ENCODE data around the gene LYL1.

The LYL1 gene

DNA sequence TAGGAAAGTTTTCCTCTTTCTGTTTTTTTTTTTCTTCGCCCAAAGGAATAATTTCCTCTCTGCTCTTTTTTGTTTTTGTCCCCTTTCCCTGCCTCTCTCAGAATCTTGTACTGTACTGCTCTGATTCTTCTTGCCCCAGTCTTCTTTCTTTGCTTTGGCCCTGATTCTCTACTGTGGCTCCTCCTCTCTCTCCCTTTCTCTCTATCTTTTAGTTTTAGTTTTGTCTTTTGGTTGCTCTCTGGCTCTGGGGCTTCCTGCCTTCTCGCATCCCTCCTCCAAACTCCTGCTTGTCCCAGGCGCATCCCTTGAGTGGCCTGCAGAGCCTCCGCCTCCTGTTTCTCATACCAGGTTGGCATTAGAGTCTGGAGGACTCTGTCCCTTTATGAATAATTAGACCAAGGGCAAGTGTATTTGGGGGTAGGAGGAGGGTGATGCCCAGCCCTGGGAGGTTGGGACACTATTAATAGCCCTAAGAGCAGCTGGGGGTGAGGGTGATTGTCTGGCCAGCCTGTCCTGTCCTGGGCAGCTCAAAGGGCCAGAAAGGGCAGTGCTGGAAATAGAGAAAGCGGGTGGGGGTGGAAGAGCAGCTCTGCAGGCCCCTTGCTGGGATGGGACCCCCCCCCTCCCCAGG, 39.1 kb downstream of the LYL1 start:
- Histone ChIP-seq H3K36me3 (ENCODE audit: control insufficient read depth, insufficient read depth, low read length) (no peaks in the 10 kb centered on the region), H3K27ac (ENCODE audit: low read length) (no peak overlapping the region), H3K9me3 (ENCODE audit: control insufficient read depth, insufficient read depth, low read length) (no peaks in the 10 kb centered on the region), H3K27me3 (ENCODE audit: control insufficient read depth, insufficient read depth, low read length) (peaks cover 34% of the 10 kb centered on the region), H3K4me3 (ENCODE audit: low read length) (no peak overlapping the region), H3K4me1 (ENCODE audit: control insufficient read depth, insufficient read depth, low read length) (0 out of 2 replicates have a peak, but pooled peaks cover 3% of the 10 kb centered on the region)
- WGBS (ENCODE audit: insufficient coverage, insufficient read length), result no CpG with 5 or more reads among the region's 5 CpGs
- no peak for DNase-seq (ENCODE audit: low read depth, low spot score)

DNA sequence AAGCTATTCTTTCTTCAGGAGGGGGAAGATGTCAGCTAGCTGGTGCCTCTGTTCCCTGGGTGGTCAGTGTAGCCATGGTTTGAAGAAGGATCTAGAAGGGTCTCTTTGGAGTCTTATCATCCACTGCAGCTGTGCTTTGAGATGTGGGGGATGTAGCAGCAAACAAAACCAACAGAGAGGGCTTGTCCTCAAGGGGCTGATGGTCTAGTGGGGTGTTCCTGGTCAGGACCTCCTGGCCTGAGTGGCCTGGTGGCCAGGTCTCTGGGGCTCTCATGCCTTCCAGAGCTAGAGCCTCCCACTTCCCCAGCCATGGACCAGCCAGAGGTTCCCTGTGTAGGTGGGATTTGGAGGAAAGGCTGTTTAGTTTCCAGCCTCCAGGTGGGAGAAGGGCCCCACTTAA, 40.3 kb downstream of the LYL1 start:
- Histone ChIP-seq H3K9me3 (ENCODE audit: control insufficient read depth, insufficient read depth, low read length) (no peaks in the 10 kb centered on the region), H3K4me1 (ENCODE audit: control insufficient read depth, insufficient read depth, low read length) (0 out of 2 replicates have a peak, but pooled peaks cover 3% of the 10 kb centered on the region), H3K27me3 (ENCODE audit: control insufficient read depth, insufficient read depth, low read length) (peaks cover 44% of the 10 kb centered on the region), H3K36me3 (ENCODE audit: control insufficient read depth, insufficient read depth, low read length) (no peaks in the 10 kb centered on the region), H3K27ac (ENCODE audit: low read length) (no peak overlapping the region), H3K4me3 (ENCODE audit: low read length) (no peak overlapping the region)
- DNase-seq (ENCODE audit: low read depth, low spot score), result no peak

DNA sequence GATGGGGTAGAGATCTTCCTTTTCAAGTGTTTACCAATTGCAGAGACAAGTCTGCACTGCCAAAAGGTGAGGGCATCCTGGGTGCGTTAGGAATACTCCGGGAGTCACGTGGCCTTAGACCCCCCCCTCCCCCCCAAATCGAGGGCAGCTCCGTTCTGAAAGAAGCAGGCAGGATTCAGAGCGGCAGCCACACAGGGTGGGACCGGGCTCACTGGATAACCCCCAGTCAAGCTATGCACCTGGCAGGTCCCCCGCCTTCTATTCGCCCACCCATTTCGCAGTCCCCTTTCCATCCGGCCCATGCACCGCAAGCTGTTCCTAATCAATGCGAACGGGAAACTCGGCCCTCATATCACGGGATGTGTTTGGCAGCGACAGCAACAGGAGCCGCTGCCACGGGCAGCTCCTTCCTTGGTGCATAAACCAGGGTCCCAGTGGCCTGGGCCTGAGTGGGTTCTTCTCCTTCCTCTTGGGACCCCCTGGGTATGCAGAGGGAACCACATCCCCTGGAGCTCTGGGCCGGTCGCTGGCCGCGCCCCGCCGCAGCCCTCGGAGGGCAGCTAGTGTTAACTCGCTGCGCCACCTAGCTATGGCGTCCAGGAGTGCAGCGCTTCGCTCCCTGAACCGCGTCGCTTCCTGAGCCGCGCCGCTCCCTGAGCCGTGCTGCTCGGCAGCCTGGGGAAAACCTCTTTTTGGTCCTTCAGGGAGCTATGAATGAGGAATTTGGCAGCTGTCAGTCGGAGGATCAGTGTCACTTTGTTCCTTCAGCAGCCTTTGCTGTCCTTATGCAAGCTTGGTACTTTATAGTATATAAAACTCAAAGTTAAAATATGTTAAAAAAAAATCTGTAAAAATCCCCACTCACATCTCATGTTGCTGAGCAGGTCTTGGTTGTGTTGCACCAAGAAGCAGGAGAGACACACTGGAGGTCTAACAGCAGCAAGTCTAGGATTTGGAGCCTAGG, 41.4 kb downstream of the LYL1 start:
- H3K4me3 ChIP-seq (ENCODE audit: low read length), result peak overlapping the region; percentile 2; the same call in 1 of the 2 replicates
- DNase-seq (ENCODE audit: low read depth, low spot score), result peak; percentile 86
- WGBS (ENCODE audit: insufficient coverage, insufficient read length), result no CpG with 5 or more reads among the region's 40 CpGs
- no peak overlapping the region for H3K27ac ChIP-seq (ENCODE audit: low read length)
- peaks cover 55% of the 10 kb centered on the region for H3K27me3 ChIP-seq (ENCODE audit: control insufficient read depth, insufficient read depth, low read length)
- peaks cover 5% of the 10 kb centered on the region; the same call in 1 of the 2 replicates for H3K4me1 ChIP-seq (ENCODE audit: control insufficient read depth, insufficient read depth, low read length)
- H3K9me3 ChIP-seq (ENCODE audit: control insufficient read depth, insufficient read depth, low read length), result no peaks in the 10 kb centered on the region
- H3K36me3 ChIP-seq (ENCODE audit: control insufficient read depth, insufficient read depth, low read length), result no peaks in the 10 kb centered on the region

DNA sequence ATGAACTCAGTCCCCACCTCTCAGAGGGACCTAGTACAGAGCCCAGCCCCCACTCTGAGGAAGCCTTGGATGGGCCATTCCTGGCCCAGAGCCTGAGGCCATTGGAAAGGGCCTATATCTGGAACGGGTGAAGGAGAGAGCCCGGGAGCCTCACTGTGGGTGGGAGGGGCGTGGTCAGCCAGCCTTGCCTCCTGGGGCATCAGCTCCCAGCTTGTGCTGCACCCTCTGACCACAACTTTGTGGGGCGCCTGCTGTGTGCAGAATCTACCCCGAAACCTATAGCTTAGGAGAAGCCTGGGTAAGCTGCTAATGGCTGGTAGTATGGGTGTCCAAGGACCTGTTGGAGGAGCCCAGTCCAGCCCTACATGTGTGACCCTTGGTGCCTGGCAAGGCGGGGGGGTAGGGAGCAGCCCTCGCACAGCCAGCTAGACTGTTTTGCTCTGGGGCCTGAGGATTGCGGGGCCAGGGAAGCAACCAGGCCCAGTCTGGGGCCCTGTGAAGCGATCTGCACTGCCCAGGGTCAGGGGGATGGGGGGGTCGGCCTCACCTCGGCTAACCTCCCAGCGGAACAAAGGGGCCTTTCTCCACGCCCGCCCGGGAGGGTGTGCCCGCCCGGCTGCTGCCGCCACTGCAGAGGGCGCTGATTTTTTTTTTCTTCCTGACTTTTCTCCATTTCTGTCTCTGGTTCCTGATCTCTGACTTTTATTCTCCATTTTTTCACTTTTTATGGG, 42.3 kb downstream of the LYL1 start:
- DNase-seq (ENCODE audit: low read depth, low spot score), result no peak
- Histone ChIP-seq H3K27ac (ENCODE audit: low read length) (no peak overlapping the region), H3K36me3 (ENCODE audit: control insufficient read depth, insufficient read depth, low read length) (no peaks in the 10 kb centered on the region), H3K4me1 (ENCODE audit: control insufficient read depth, insufficient read depth, low read length) (peaks cover 5% of the 10 kb centered on the region), H3K27me3 (ENCODE audit: control insufficient read depth, insufficient read depth, low read length) (peaks cover 64% of the 10 kb centered on the region), H3K9me3 (ENCODE audit: control insufficient read depth, insufficient read depth, low read length) (no peaks in the 10 kb centered on the region), H3K4me3 (ENCODE audit: low read length) (no peak overlapping the region)
- no CpG with 5 or more reads among the region's 19 CpGs for WGBS (ENCODE audit: insufficient coverage, insufficient read length)

DNA sequence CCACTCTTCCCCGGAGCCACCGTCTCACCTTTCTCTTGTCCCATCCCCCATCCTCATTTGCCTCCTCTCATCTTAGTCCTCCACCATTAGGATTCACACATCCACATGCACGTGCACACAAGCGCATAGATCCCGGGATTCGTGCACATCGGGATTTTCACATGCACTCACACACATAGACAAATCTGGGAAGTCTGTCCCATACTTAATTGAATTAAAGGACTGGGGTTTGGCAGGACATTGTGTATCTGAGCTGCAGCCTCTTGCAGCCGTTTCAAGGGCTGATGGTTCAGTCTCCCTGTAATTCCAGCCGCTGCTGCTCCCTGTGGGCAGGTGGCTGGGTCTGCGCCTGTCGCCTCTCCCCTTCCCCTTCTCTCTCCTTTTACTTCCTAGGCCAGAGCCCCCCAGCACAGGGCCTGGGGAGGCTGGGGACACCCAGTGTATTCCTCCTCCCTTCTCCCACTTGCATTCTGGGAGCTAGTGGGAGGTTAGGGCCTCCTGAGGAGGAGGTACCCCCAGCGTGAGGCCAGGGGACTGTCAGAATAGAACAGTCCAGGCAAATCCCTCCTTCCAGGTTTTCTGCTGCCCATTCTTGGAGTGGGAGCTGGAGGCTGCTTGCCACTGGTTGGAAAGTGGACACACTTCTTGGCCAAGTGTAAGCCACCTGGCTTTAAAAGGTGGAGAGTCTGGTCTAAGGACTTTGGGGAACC, 43.6 kb downstream of the LYL1 start:
- Histone ChIP-seq H3K27me3 (ENCODE audit: control insufficient read depth, insufficient read depth, low read length) (peaks cover 73% of the 10 kb centered on the region), H3K4me1 (ENCODE audit: control insufficient read depth, insufficient read depth, low read length) (peaks cover 6% of the 10 kb centered on the region), H3K9me3 (ENCODE audit: control insufficient read depth, insufficient read depth, low read length) (no peaks in the 10 kb centered on the region), H3K27ac (ENCODE audit: low read length) (no peak overlapping the region), H3K4me3 (ENCODE audit: low read length) (no peak overlapping the region), H3K36me3 (ENCODE audit: control insufficient read depth, insufficient read depth, low read length) (no peaks in the 10 kb centered on the region)
- no CpG with 5 or more reads among the region's 12 CpGs for WGBS (ENCODE audit: insufficient coverage, insufficient read length)
- no peak for DNase-seq (ENCODE audit: low read depth, low spot score)

DNA sequence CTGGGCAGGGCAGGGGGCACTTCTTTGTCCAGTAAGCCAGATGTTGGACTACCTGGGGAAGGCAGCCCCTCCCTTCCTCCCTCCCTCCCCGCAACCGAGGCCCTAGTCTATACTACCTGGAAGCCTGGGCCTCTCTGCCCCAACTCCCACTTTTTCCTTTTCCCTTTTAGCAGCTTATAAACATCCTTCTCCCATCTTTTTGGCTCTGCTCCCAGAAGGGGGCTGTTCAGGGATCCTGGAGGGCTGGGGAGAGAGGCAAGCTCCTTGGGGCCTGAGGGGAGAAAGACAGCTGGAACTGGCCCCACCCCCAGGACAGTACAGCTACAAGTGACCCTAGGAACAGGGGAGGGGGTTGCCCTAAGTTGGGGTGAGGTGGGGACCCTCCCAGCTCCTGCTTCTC, 44.9 kb downstream of the LYL1 start:
- Histone ChIP-seq H3K27ac (ENCODE audit: low read length) (no peak overlapping the region), H3K4me3 (ENCODE audit: low read length) (no peak overlapping the region), H3K4me1 (ENCODE audit: control insufficient read depth, insufficient read depth, low read length) (peaks cover 12% of the 10 kb centered on the region), H3K9me3 (ENCODE audit: control insufficient read depth, insufficient read depth, low read length) (no peaks in the 10 kb centered on the region), H3K36me3 (ENCODE audit: control insufficient read depth, insufficient read depth, low read length) (no peaks in the 10 kb centered on the region), H3K27me3 (ENCODE audit: control insufficient read depth, insufficient read depth, low read length) (peaks cover 81% of the 10 kb centered on the region)
- no CpG with 5 or more reads among the region's 2 CpGs for WGBS (ENCODE audit: insufficient coverage, insufficient read length)
- DNase-seq (ENCODE audit: low read depth, low spot score), result no peak

DNA sequence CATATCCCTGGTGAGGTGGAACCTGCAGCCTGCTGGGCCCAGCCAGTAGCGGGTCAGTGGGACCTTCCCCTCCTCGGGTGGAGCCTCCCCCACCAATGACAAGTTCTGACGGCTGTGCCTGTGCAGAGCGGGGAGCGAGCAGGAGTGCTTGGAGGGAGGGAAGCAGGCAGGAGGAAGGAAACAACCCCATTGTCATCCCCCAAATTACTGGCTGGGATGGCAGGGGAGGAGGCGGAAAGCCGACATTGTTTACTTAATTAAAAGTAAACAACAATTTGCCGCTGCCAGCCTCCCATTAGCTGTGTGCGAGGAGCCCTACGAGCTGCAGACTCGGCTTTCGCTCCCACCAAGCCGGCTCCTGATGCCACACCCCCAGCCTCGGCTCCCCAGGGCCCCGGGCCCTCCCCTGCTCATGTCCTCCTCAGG, 45.5 kb downstream of the LYL1 start:
- H3K36me3 ChIP-seq (ENCODE audit: control insufficient read depth, insufficient read depth, low read length), result no peaks in the 10 kb centered on the region
- no CpG with 5 or more reads among the region's 15 CpGs for WGBS (ENCODE audit: insufficient coverage, insufficient read length)
- no peaks in the 10 kb centered on the region for H3K9me3 ChIP-seq (ENCODE audit: control insufficient read depth, insufficient read depth, low read length)
- H3K4me1 ChIP-seq (ENCODE audit: control insufficient read depth, insufficient read depth, low read length), result peaks cover 13% of the 10 kb centered on the region
- H3K27ac ChIP-seq (ENCODE audit: low read length), result no peak overlapping the region
- no peak overlapping the region for H3K4me3 ChIP-seq (ENCODE audit: low read length)
- peaks cover 81% of the 10 kb centered on the region for H3K27me3 ChIP-seq (ENCODE audit: control insufficient read depth, insufficient read depth, low read length)
- DNase-seq (ENCODE audit: low read depth, low spot score), result no peak

GRCh38 chr19:13056052-13056660, 46.5 kb downstream of the LYL1 start:
- Histone ChIP-seq H3K4me3 (ENCODE audit: low read length) (no peak overlapping the region), H3K4me1 (ENCODE audit: control insufficient read depth, insufficient read depth, low read length) (peaks cover 18% of the 10 kb centered on the region), H3K9me3 (ENCODE audit: control insufficient read depth, insufficient read depth, low read length) (no peaks in the 10 kb centered on the region), H3K27me3 (ENCODE audit: control insufficient read depth, insufficient read depth, low read length) (peaks cover 85% of the 10 kb centered on the region), H3K27ac (ENCODE audit: low read length) (no peak overlapping the region), H3K36me3 (ENCODE audit: control insufficient read depth, insufficient read depth, low read length) (no peaks in the 10 kb centered on the region)
- DNase-seq (ENCODE audit: low read depth, low spot score), result no peak
- no CpG with 5 or more reads among the region's 17 CpGs for WGBS (ENCODE audit: insufficient coverage, insufficient read length)

DNA sequence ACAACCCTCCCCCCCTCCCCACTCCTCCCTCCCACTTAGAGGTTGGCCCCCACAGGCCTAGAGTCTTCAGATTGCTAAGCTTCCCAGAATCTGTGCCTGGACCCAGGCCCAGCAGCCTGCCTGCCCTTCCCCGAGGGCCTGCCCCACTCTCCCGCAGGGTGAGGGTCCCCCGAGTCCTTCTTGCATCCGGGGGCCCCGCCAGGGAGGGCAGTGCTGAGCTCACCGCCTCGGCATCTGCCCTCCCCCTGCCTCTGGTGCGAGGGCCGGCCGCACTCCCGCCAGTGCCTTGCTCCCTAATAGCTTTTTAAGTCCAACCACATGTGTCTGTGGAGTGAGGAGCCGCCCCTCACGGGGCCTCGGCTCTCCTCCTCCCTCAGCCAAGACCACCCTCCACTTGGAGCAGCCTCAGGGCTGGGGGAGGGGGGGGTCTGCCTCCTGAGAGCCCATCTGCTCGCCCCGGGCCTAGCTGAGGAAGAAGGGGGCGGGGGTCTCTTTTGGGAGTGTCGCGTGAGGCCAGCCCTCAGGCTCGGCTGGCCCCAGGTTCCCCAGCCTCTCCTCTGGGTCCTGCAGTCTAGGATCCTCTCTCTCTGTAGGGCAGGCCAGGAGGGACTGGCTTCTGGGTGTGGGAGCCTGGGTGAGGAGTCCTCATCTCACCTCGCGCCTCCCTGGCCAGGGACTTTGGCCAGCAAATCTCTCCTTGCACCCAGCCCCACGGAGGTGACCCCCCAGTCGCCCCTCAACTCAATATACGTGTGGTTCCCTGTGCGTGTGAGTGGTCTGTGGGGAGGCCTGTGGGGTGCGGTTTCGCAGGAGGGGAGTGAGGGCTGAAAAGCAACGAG, 47.2 kb downstream of the LYL1 start:
- H3K4me3 ChIP-seq (ENCODE audit: low read length), result no peak overlapping the region
- peaks cover 16% of the 10 kb centered on the region for H3K4me1 ChIP-seq (ENCODE audit: control insufficient read depth, insufficient read depth, low read length)
- peaks cover 86% of the 10 kb centered on the region for H3K27me3 ChIP-seq (ENCODE audit: control insufficient read depth, insufficient read depth, low read length)
- H3K9me3 ChIP-seq (ENCODE audit: control insufficient read depth, insufficient read depth, low read length), result no peaks in the 10 kb centered on the region
- H3K36me3 ChIP-seq (ENCODE audit: control insufficient read depth, insufficient read depth, low read length), result no peaks in the 10 kb centered on the region
- H3K27ac ChIP-seq (ENCODE audit: low read length), result no peak overlapping the region
- no CpG with 5 or more reads among the region's 29 CpGs for WGBS (ENCODE audit: insufficient coverage, insufficient read length)
- DNase-seq (ENCODE audit: low read depth, low spot score), result no peak

Data from iPS DF 6.9 (cell line).